Activated naive CD4-positive, alpha-beta T cell treated with anti-CD3 and anti-CD28 coated beads for 36 hours (primary cell): ENCODE results near the gene FBXO21. TPM values are rescaled to one million over a fixed set of nuclear protein-coding genes. Genes with fewer than 3 reads are reported as not detected.
A peak's percentile ranks its signal among the peaks of the same experiment; 100 is the strongest.
"Not testable (repeated sequence)": the region's sequence is repeated elsewhere in the genome, so short reads cannot be mapped to it uniquely, and the experiment has no call there.

ENCODE experiments used
- CTCF ChIA-PET: fragments of 350-600 bp; sonication (Branson Sonifier 250); formaldehyde crosslinking; loops from one replicate; lab custom pipeline; 2021; ENCODE audit warnings: antibody characterized with exemption; lab: Charles Lee
- DNase-seq: peaks from one replicate; pipeline ENCODE4 v3.0.0-alpha.2; 2020
- H3K27ac Mint-ChIP-seq: one replicate; pipeline ENCODE4 v1.8.0; 2021; ENCODE audit warnings: mild to moderate bottlenecking, mixed read lengths
- H3K27me3 Mint-ChIP-seq: one replicate; pipeline ENCODE4 v1.8.0; 2021; ENCODE audit warnings: low read depth, mixed read lengths
- H3K36me3 Mint-ChIP-seq: one replicate; pipeline ENCODE4 v1.8.0; 2021; ENCODE audit warnings: low read depth, mixed read lengths
- H3K4me1 Mint-ChIP-seq: one replicate; pipeline ENCODE4 v1.8.0; 2021; ENCODE audit warnings: low read depth, mixed read lengths
- H3K4me3 Mint-ChIP-seq: one replicate; pipeline ENCODE4 v1.8.0; 2021; ENCODE audit warnings: mild to moderate bottlenecking, moderate library complexity, mixed read lengths
- H3K9me3 Mint-ChIP-seq: one replicate; pipeline ENCODE4 v1.8.0; 2021; ENCODE audit warnings: mixed read lengths
- intact Hi-C: fragments of 100-400 bp; cut with micrococcal nuclease; formaldehyde crosslinking; loops from one replicate; pipeline ENCODE4 v1.15.1; 2023
- total RNA-seq, 2 experiments: library from RNA; stranded (reverse); gene quantifications; one replicate each; pipeline ENCODE4 v1.2.3, GENCODE V29; 2021

The FBXO21 gene
- total RNA-seq, 2 experiments from 2014 or later: 18.2 to 19.7 TPM

DNA sequence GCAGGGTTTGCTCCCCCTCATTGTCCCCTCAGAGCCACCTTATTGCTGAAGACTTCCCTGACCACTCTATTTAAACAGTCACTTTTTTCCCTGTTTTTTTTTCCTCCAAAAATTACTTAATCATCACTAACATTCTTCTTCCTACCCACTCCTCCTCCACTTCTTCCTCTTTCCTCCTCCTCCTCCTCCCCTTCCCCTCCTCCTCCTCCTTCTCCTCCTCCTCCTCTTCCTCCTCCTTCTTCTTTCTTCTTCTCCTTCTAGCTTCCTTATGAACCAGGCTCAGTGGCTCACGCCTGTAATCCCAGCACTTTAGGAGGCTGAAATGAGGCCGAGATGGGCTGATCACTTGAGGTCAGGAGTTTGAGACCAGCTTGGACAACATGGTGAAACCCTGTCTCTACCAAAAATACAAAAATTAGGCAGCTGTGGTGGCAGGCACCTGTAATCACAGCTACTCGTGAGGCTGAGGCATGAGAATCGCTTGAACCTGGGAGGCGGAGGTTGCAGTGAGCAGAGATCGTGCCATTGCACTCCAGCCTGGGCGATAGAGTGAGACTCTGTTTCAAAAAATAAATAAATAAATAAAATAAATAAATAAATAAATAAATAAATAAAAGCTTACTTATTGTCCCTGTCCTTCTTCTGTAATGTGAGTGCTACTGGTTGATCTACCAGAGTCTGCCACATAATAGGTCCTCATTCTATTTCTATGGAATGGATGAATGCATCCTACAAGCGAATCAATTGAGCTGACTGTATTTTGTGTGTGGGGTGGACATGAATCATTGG is 9.9 kb upstream of the FBXO21 start:
- CTCF ChIA-PET: interaction anchor here (0.6 kb wide), 1 partner anchor 21 kb away, joined by 4 read pairs; no protein-coding TSS in a partner anchor
- H3K27ac Mint-ChIP-seq, DNase-seq, H3K4me1 Mint-ChIP-seq, H3K27me3 Mint-ChIP-seq, intact Hi-C loops, H3K36me3 Mint-ChIP-seq, H3K4me3 Mint-ChIP-seq, H3K9me3 Mint-ChIP-seq: not testable (repeated sequence)

DNA sequence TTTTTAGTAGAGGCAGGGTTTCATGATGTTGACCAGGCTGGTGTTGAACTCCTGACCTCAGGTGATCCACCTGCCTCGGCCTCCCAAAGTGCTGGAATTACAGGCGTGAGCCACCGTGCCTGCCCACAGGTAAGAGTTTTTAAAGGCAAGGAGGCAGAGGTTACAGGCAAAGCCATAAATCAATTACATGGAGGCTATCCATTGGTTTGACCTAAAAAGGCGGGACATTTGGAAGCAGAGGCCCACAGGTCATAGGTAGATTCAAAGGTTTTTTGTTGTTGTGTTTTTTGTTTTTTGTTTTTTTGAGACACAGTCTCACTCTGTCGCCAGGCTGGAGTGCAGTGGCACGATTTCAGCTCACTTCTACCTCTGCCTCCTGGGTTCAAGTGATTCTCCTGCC is 6.1 kb upstream of the FBXO21 start:
- H3K9me3 Mint-ChIP-seq, H3K27me3 Mint-ChIP-seq, H3K4me1 Mint-ChIP-seq, intact Hi-C loops, CTCF ChIA-PET, H3K27ac Mint-ChIP-seq, DNase-seq, H3K36me3 Mint-ChIP-seq, H3K4me3 Mint-ChIP-seq: not testable (repeated sequence)

DNA sequence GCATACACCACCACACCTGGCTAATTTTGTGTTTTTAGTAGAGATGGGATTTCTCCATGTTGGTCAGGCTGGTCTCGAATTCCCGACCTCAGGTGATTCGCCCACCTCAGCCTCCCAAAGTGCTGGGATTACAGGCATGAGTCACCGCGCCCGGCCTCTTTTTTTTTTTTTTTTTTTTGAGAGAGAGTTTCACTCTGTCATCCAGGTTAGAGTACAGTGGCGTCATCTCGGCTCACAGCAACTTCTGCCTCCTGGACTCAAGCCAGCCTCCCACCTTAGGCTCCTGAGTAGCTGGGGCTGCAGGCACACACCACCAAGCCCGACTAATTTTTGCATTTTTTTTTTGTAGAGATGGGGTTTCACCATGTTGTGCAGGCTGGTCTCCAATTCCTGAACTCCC is 4.8 kb upstream of the FBXO21 start:
- DNase-seq, H3K9me3 Mint-ChIP-seq, H3K27ac Mint-ChIP-seq, intact Hi-C loops, H3K27me3 Mint-ChIP-seq, H3K4me1 Mint-ChIP-seq, CTCF ChIA-PET, H3K36me3 Mint-ChIP-seq, H3K4me3 Mint-ChIP-seq: not testable (repeated sequence)

DNA sequence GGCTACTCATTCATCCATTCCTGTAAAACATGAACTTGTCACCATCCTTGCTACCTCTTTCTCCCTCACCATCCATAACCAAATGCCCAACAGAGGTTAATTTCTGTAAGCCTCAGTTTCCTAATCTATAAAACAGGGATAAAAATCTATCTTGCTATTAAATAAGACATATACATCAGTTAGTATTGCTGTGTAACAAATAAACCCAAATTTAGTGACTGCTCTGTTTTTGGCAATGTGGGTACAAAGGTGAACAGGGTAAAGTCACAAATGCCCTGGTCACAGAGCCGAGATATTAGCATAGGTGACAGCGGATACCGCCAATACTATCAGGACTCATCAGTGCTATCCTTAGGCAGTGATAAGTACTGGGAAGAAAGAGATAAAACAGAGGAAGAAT is 3.6 kb upstream of the FBXO21 start:
- no peak for DNase-seq
- Mint-ChIP-seq H3K4me3 (no peak overlapping the region), H3K27me3 (no peaks in the 10 kb centered on the region), H3K9me3 (peaks cover 4% of the 10 kb centered on the region), H3K27ac (no peak overlapping the region), H3K36me3 (peaks cover 3% of the 10 kb centered on the region), H3K4me1 (peaks cover 10% of the 10 kb centered on the region)
- intact Hi-C loops: loop anchor here (5.0 kb wide), 1 partner anchor 1178 kb away; the partner anchor contains the start of gene TAOK3
- CTCF ChIA-PET: no interaction called here

- intact Hi-C loops: loop anchor here (5.0 kb wide), 1 partner anchor 1180 kb away; the partner anchor contains the start of gene TAOK3
- not testable (repeated sequence) for H3K36me3 Mint-ChIP-seq, DNase-seq, H3K4me3 Mint-ChIP-seq, H3K9me3 Mint-ChIP-seq, H3K27ac Mint-ChIP-seq, H3K27me3 Mint-ChIP-seq
- CTCF ChIA-PET: interaction anchor here (0.6 to 1.2 kb wide), 2 partner anchors 20 to 31 kb away, joined by 3 read pairs; no protein-coding TSS in a partner anchor
- peaks cover 18% of the 10 kb centered on the region for H3K4me1 Mint-ChIP-seq
These were observed 2.3 kb upstream of the FBXO21 start for GRCh38 chr12:117192581-117192980.

DNA sequence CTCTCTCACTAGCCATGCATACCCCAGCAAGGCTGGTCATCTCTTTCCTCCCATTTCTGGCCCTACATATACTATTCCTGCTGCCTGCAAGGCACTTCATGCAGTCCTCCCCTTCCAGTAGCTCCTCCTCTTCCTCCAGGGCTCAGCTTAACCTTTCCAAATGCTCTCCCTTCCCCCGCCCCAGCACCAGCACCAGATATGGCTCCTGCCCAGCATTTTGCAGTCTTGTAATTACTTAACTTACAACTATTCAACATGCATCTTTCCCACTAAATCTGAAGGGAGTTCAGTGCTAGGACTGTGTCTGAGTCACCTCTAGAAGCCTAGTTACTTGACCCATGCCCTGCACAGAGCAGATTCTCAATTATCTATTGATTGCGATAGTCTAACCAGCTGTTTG is 1.8 kb upstream of the FBXO21 start:
- CTCF ChIA-PET: interaction anchor here (1.2 kb wide), 1 partner anchor 20 kb away, joined by 3 read pairs; no protein-coding TSS in a partner anchor
- Mint-ChIP-seq H3K27me3 (no peaks in the 10 kb centered on the region), H3K27ac (no peak overlapping the region), H3K9me3 (peaks cover 4% of the 10 kb centered on the region), H3K36me3 (peaks cover 7% of the 10 kb centered on the region), H3K4me3 (peak overlapping the region; percentile 1), H3K4me1 (peaks cover 21% of the 10 kb centered on the region)
- intact Hi-C loops: loop anchor here (5.0 kb wide), 1 partner anchor 1180 kb away; the partner anchor contains the start of gene TAOK3
- DNase-seq: no peak

DNA sequence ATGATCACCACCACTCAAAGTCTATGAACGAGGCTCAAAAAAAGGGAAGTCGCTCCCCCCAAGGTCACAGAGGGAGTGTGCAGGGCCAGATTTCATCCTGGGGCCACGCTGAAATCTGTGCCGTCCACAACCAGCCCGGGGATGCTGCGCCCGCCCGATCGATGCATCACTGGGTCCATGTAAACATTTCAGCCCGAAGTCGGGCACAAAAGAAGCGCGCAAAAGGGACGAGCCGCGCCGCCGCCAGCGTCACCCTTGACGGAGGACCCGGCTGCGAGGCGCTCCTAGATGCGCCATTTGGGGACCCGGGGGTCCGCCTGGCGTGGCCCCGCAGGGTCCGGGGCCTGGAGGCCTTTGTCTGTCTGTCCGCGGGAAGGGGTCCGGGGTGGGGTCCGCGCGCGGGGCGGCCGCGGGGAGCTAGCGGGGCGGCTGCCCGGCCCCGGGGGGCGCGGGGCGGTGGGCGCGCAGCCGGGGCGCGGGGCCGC is 503 bp downstream of the FBXO21 start:
- DNase-seq: peak; percentile 47
- Mint-ChIP-seq H3K9me3 (peaks cover 4% of the 10 kb centered on the region), H3K27ac (peak overlapping the region; percentile 83), H3K27me3 (no peaks in the 10 kb centered on the region), H3K4me1 (peaks cover 28% of the 10 kb centered on the region), H3K36me3 (peaks cover 17% of the 10 kb centered on the region), H3K4me3 (peak overlapping the region; percentile 90)
- intact Hi-C loops: loop anchor here (1.0 to 5.0 kb wide), 6 partner anchors 17 to 1183 kb away; partner anchors contain the start of genes PEBP1, RNFT2, SPRING1 and TAOK3
- CTCF ChIA-PET: no interaction called here

GRCh38 chr12:117188961-117189724 is 1.1 kb downstream of the FBXO21 start:
- Mint-ChIP-seq H3K4me3 (peak overlapping the region; percentile 90), H3K27me3 (no peaks in the 10 kb centered on the region), H3K9me3 (peaks cover 4% of the 10 kb centered on the region), H3K27ac (peak overlapping the region; percentile 83), H3K36me3 (peaks cover 20% of the 10 kb centered on the region), H3K4me1 (peaks cover 29% of the 10 kb centered on the region)
- no peak for DNase-seq
- intact Hi-C loops: loop anchor here (2.0 kb wide), 1 partner anchor 16 kb away; no protein-coding TSS in a partner anchor
- CTCF ChIA-PET: no interaction called here

GRCh38 chr12:117188121-117188665 is 2.1 kb downstream of the FBXO21 start:
- intact Hi-C loops: loop anchor here (2.0 kb wide), 1 partner anchor 15 kb away; no protein-coding TSS in a partner anchor
- Mint-ChIP-seq H3K27me3 (no peaks in the 10 kb centered on the region), H3K36me3 (peaks cover 28% of the 10 kb centered on the region), H3K4me3 (peak overlapping the region; percentile 90), H3K27ac (no peak overlapping the region), H3K9me3 (no peaks in the 10 kb centered on the region), H3K4me1 (peaks cover 29% of the 10 kb centered on the region)
- CTCF ChIA-PET: interaction anchor here (0.6 kb wide), 1 partner anchor 34 kb away, joined by 7 read pairs; no protein-coding TSS in a partner anchor
- no peak for DNase-seq

DNA sequence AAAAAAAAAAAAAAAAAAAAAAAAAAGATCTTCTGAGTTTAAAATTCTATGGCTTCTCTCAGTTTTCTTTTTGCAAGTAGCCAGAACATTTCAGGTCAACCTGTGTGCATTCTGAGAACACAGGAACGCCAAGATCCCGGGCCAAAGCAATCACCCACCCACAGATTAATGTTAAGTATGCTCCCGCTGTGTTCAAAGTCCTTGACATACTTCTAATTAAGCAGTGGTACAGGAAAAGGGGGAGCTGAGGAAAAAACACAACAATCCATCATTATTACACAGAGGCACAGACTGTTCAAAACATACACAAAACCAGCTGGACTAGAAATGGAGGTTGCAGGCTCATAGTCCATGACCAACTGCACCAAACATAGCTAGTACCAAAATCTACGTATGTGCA is 2.8 kb downstream of the FBXO21 start:
- Mint-ChIP-seq H3K4me1 (peaks cover 29% of the 10 kb centered on the region), H3K27me3 (no peaks in the 10 kb centered on the region), H3K9me3 (no peaks in the 10 kb centered on the region), H3K4me3 (no peak overlapping the region), H3K27ac (no peak overlapping the region), H3K36me3 (peaks cover 32% of the 10 kb centered on the region)
- DNase-seq: no peak
- intact Hi-C loops: no loop called here
- CTCF ChIA-PET: no interaction called here

DNA sequence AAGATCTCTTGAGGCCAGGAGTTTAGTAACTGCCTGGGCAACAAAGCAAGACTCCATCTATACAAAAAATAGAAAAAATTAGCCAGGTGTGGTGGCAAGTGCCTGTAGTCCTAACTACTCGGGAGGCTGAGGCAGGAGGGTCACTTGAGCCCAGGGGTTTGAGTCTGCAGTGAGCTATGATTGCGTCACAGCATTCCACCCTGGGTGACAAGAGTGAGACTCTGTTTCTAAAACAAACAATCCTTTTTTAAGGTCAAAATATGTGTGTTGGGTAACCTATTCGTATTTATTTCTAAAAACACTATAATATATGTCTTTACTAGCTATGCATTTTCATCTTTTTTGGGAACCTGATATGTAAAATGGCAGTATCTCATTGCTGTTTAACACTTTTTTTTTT is 7.4 kb downstream of the FBXO21 start:
- H3K4me1 Mint-ChIP-seq: peaks cover 24% of the 10 kb centered on the region

GRCh38 chr12:117181468-117181843 is 8.8 kb downstream of the FBXO21 start:
- intact Hi-C loops, H3K9me3 Mint-ChIP-seq, CTCF ChIA-PET: not testable (repeated sequence)

More for the DNA sequence above, 7.4 kb downstream of the FBXO21 start:
- CTCF ChIA-PET: no interaction called here
- peaks cover 63% of the 10 kb centered on the region for H3K36me3 Mint-ChIP-seq
- H3K27ac Mint-ChIP-seq: no peak overlapping the region
- H3K4me3 Mint-ChIP-seq: no peak overlapping the region
- DNase-seq: no peak
- H3K9me3 Mint-ChIP-seq: no peaks in the 10 kb centered on the region
- intact Hi-C loops: no loop called here
- H3K27me3 Mint-ChIP-seq: no peaks in the 10 kb centered on the region

More at GRCh38 chr12:117181468-117181843, 8.8 kb downstream of the FBXO21 start:
- Mint-ChIP-seq H3K4me1 (peaks cover 21% of the 10 kb centered on the region), H3K36me3 (peaks cover 62% of the 10 kb centered on the region)
- not testable (repeated sequence) for H3K27me3 Mint-ChIP-seq, H3K4me3 Mint-ChIP-seq, H3K27ac Mint-ChIP-seq, DNase-seq
